Caco-2 (cell line): ENCODE results near the gene TMEM129. TPM values are rescaled to one million over a fixed set of nuclear protein-coding genes. Genes with fewer than 3 reads are reported as not detected.

Source experiments
- BruUV-seq: library from RNA; stranded (reverse); fragments of 400-500 nt; replicated peaks from 2 replicates; lab custom pipeline; 2021; lab: Mats Ljungman, UMichigan
- CTCF ChIA-PET: fragments of 300-600 bp; sonication (Branson Sonifier 250); formaldehyde crosslinking; loops from one replicate; lab custom pipeline; 2022; ENCODE audit warnings: antibody characterized with exemption; lab: Charles Lee
- POLR2A ChIA-PET: fragments of 300-600 bp; sonication (Branson Sonifier 250); formaldehyde crosslinking; loops from one replicate; lab custom pipeline; 2022; ENCODE audit warnings: antibody characterized with exemption; lab: Charles Lee
- DNase-seq, 2 experiments: peaks; one replicate each; pipeline versions ENCODE4 v3.0.0 to v3.0.0-alpha.2; 2020 to 2022
- H3K27me3 ChIP-seq: replicated peaks from 2 replicates; pipeline ENCODE4 v1.6.0; 2011; ENCODE audit warnings: low read length; ENCODE audit not compliant: control insufficient read depth, insufficient read depth
- H3K36me3 ChIP-seq: 2 replicates; pipeline ENCODE4 v1.5.1; 2011; ENCODE audit warnings: low read length; ENCODE audit not compliant: control insufficient read depth, insufficient read depth
- H3K4me1 ChIP-seq: fragments of 250-450 bp; sonication (Bioruptor Pico); 2 replicates; pipeline ENCODE4 v1.5.1; 2020; ENCODE audit warnings: mild to moderate bottlenecking
- H3K4me3 ChIP-seq: 2 replicates; pipeline ENCODE4 v1.5.1; 2011; ENCODE audit warnings: low read depth, mild to moderate bottlenecking, control low read depth, low read length
- H3K9me3 ChIP-seq: fragments of 250-450 bp; sonication (Bioruptor Pico); 2 replicates; pipeline ENCODE4 v1.5.1; 2020; ENCODE audit warnings: mild to moderate bottlenecking, moderate library complexity
- H3K27ac Mint-ChIP-seq: one replicate; pipeline ENCODE4 v1.8.0; 2022; ENCODE audit warnings: mixed read lengths; ENCODE audit not compliant: unreplicated experiment
- H3K27me3 Mint-ChIP-seq: one replicate; pipeline ENCODE4 v1.8.0; 2022; ENCODE audit warnings: mixed read lengths; ENCODE audit not compliant: insufficient read depth, unreplicated experiment
- H3K36me3 Mint-ChIP-seq: one replicate; pipeline ENCODE4 v1.8.0; 2022; ENCODE audit warnings: mild to moderate bottlenecking, mixed read lengths; ENCODE audit not compliant: insufficient read depth, unreplicated experiment
- H3K4me1 Mint-ChIP-seq: one replicate; pipeline ENCODE4 v1.8.0; 2022; ENCODE audit warnings: low read depth, mixed read lengths; ENCODE audit not compliant: unreplicated experiment
- H3K4me3 Mint-ChIP-seq: one replicate; pipeline ENCODE4 v1.8.0; 2022; ENCODE audit warnings: mild to moderate bottlenecking, moderate library complexity, mixed read lengths; ENCODE audit not compliant: unreplicated experiment
- H3K9me3 Mint-ChIP-seq: one replicate; pipeline ENCODE4 v1.8.0; 2022; ENCODE audit warnings: mixed read lengths; ENCODE audit not compliant: unreplicated experiment
- CTCF ChIP-seq, 2 experiments: fragments of 200-600 bp in 1 of 2; IDR thresholded peaks; 1 replicate in 1 of 2; 2 replicates in 1 of 2; pipeline versions ENCODE4 v1.5.1 to v1.8.0; 2011 to 2022; ENCODE audit warnings: antibody characterized with exemption in 1 of 2, control low read depth in 1 of 2, inconsistent platforms in 1 of 2, low read depth in 1 of 2, low read length in 1 of 2, mild to moderate bottlenecking in 1 of 2, moderate library complexity in 1 of 2; ENCODE audit not compliant: insufficient read depth in 1 of 2, severe bottlenecking in 1 of 2, unreplicated experiment in 1 of 2
- intact Hi-C: fragments of 100-400 bp; cut with micrococcal nuclease; formaldehyde crosslinking; loops from one replicate; pipeline ENCODE4 v1.10.0; 2022; ENCODE audit not compliant: unreplicated experiment
- total RNA-seq: library from RNA; stranded (reverse); gene quantifications from 2 replicates; pipeline ENCODE4 v1.2.3, GENCODE V29; 2022

TMEM129 gene
- total RNA-seq, 1 experiment from 2014 or later = 39.0 TPM

GRCh38 chr4:1747603-1747967, 26.5 kb upstream of the TMEM129 start:
- no peak overlapping the region for H3K4me3 ChIP-seq
- BruUV-seq = no TSS peak
- H3K27me3 ChIP-seq = no peaks in the 10 kb centered on the region
- no peak overlapping the region for H3K4me3 Mint-ChIP-seq
- H3K9me3 ChIP-seq = no peaks in the 10 kb centered on the region
- H3K27me3 Mint-ChIP-seq = no peaks in the 10 kb centered on the region
- H3K4me1 ChIP-seq = peaks cover 5% of the 10 kb centered on the region; the same call in 1 of the 2 replicates
- no peaks in the 10 kb centered on the region for H3K36me3 ChIP-seq
- no peak for DNase-seq
- peaks cover 23% of the 10 kb centered on the region for H3K36me3 Mint-ChIP-seq
- CTCF ChIA-PET = interaction anchor here (1.0 to 2.7 kb wide), 5 partner anchors 26 to 62 kb away, joined by 3 to 23 read pairs (median 5); partner anchors contain the start of genes TACC3 and TMEM129
- H3K9me3 Mint-ChIP-seq = no peaks in the 10 kb centered on the region
- no peak for TF ChIP-seq CTCF (IDR thresholded peaks at IDR 0.05; ENCODE audit: insufficient read depth in 1 of 2, low read depth in 1 of 2, low read length in 1 of 2, severe bottlenecking in 1 of 2, unreplicated experiment in 1 of 2)
- H3K4me1 Mint-ChIP-seq = no peaks in the 10 kb centered on the region
- POLR2A ChIA-PET = interaction anchor here (1.7 kb wide), 1 partner anchor 48 kb away, joined by 6 read pairs; no protein-coding TSS in a partner anchor
- H3K27ac Mint-ChIP-seq = no peak overlapping the region
- intact Hi-C loops = loop anchor here (5.0 kb wide), 1 partner anchor 440 kb away; no protein-coding TSS in a partner anchor

- H3K27ac Mint-ChIP-seq = no peak overlapping the region
- DNase-seq = no peak
- no peaks in the 10 kb centered on the region for H3K27me3 Mint-ChIP-seq
- TF ChIP-seq CTCF (IDR thresholded peaks at IDR 0.05; ENCODE audit: insufficient read depth in 1 of 2, low read depth in 1 of 2, low read length in 1 of 2, severe bottlenecking in 1 of 2, unreplicated experiment in 1 of 2) = no peak
- no peak overlapping the region for H3K4me3 ChIP-seq
- no peaks in the 10 kb centered on the region for H3K9me3 Mint-ChIP-seq
- no peaks in the 10 kb centered on the region for H3K9me3 ChIP-seq
- H3K27me3 ChIP-seq = no peaks in the 10 kb centered on the region
- no peaks in the 10 kb centered on the region for H3K4me1 Mint-ChIP-seq
- BruUV-seq = no TSS peak
- peaks cover 28% of the 10 kb centered on the region for H3K36me3 Mint-ChIP-seq
- 0 out of 2 replicates have a peak, but pooled peaks cover 5% of the 10 kb centered on the region for H3K4me1 ChIP-seq
- no peak overlapping the region for H3K4me3 Mint-ChIP-seq
- intact Hi-C loops = loop anchor here (5.0 kb wide), 1 partner anchor 440 kb away; no protein-coding TSS in a partner anchor
- ChIA-PET POLR2A (interaction anchor here (1.7 kb wide), 1 partner anchor 48 kb away, joined by 6 read pairs; no protein-coding TSS in a partner anchor), CTCF (interaction anchor here (1.0 to 2.7 kb wide), 5 partner anchors 26 to 63 kb away, joined by 3 to 23 read pairs (median 5); partner anchors contain the start of genes TACC3 and TMEM129)
- no peaks in the 10 kb centered on the region for H3K36me3 ChIP-seq
Observed at GRCh38 chr4:1746919-1747602, 25.9 kb upstream of the TMEM129 start.

GRCh38 chr4:1746265-1746691, 25.2 kb upstream of the TMEM129 start:
- Mint-ChIP-seq H3K36me3 (peaks cover 36% of the 10 kb centered on the region), H3K27ac (no peak overlapping the region), H3K27me3 (no peaks in the 10 kb centered on the region), H3K4me3 (no peak overlapping the region), H3K9me3 (no peaks in the 10 kb centered on the region), H3K4me1 (no peaks in the 10 kb centered on the region)
- H3K4me3 ChIP-seq = no peak overlapping the region
- no peaks in the 10 kb centered on the region for H3K27me3 ChIP-seq
- H3K36me3 ChIP-seq = no peaks in the 10 kb centered on the region
- intact Hi-C loops = loop anchor here (5.0 kb wide), 1 partner anchor 441 kb away; no protein-coding TSS in a partner anchor
- H3K4me1 ChIP-seq = 0 out of 2 replicates have a peak, but pooled peaks cover 5% of the 10 kb centered on the region
- peak; percentile 80 to 89 for DNase-seq
- no peaks in the 10 kb centered on the region for H3K9me3 ChIP-seq
- TF ChIP-seq CTCF (IDR thresholded peaks at IDR 0.05; ENCODE audit: insufficient read depth in 1 of 2, low read depth in 1 of 2, low read length in 1 of 2, severe bottlenecking in 1 of 2, unreplicated experiment in 1 of 2) = peak; percentile 66 to 85
- POLR2A ChIA-PET = no interaction called here
- CTCF ChIA-PET = interaction anchor here (0.6 to 2.7 kb wide), 4 partner anchors 22 to 64 kb away, joined by 3 to 23 read pairs (median 10); no protein-coding TSS in a partner anchor
- BruUV-seq = no TSS peak
